HG02938 (cell line): ENCODE data around the gene CFAP221.

Source experiments
- ATAC-seq: cut with Tn5 transposase; IDR thresholded peaks from one replicate; pipeline ENCODE4 v1.9.1; 2021; ENCODE audit warnings: mild to moderate bottlenecking, moderate library complexity; ENCODE audit not compliant: unreplicated experiment

CFAP221 gene

GRCh38 chr2:119696494-119697030 is 152.3 kb downstream of the CFAP221 start:
- no peak for ATAC-seq

GRCh38 chr2:119697290-119698020 is 153.2 kb downstream of the CFAP221 start:
- no peak for ATAC-seq

GRCh38 chr2:119698246-119698645 is 154.0 kb downstream of the CFAP221 start:
- ATAC-seq = no peak

- ATAC-seq = no peak
These were observed 154.9 kb downstream of the CFAP221 start for GRCh38 chr2:119699016-119699606.

GRCh38 chr2:119700866-119701265 is 156.6 kb downstream of the CFAP221 start:
- ATAC-seq = no peak

- ATAC-seq = no peak
These were observed 157.1 kb downstream of the CFAP221 start for GRCh38 chr2:119701352-119701751.

GRCh38 chr2:119702203-119702917 is 158.1 kb downstream of the CFAP221 start:
- ATAC-seq = no peak

- ATAC-seq = peak; percentile 83
These were observed 158.7 kb downstream of the CFAP221 start for GRCh38 chr2:119702918-119703401.

GRCh38 chr2:119703526-119703925 is 159.3 kb downstream of the CFAP221 start:
- no peak for ATAC-seq

- ATAC-seq = no peak
These were observed 160.4 kb downstream of the CFAP221 start for GRCh38 chr2:119704670-119705120.

GRCh38 chr2:119706221-119706620 is 162.0 kb downstream of the CFAP221 start:
- ATAC-seq = no peak
